B cell (primary cell): ENCODE results near the gene PHC2. TPM values are rescaled to one million over a fixed set of nuclear protein-coding genes. Genes with fewer than 3 reads are reported as not detected.
A peak's percentile ranks its signal among the peaks of the same experiment; 100 is the strongest.

ENCODE experiments used
- ATAC-seq: fragments of 200-7000 bp; cut with Tn5 transposase; one replicate; pipeline ENCODE4 v1.10.0; 2021; ENCODE audit warnings: low read depth, mild to moderate bottlenecking, moderate number of reproducible peaks, moderate library complexity
- CTCF ChIA-PET: fragments of 350-600 bp; sonication (Branson Sonifier 250); formaldehyde crosslinking; loops from one replicate; lab custom pipeline; 2021; ENCODE audit warnings: antibody characterized with exemption, inconsistent platforms; lab: Charles Lee
- POLR2A ChIA-PET: fragments of 350-600 bp; sonication (Branson Sonifier 250); formaldehyde crosslinking; loops from one replicate; lab custom pipeline; 2021; ENCODE audit warnings: antibody characterized with exemption; lab: Charles Lee
- DNase-seq: peaks from one replicate; pipeline ENCODE4 v3.0.0; 2013
- H2AFZ ChIP-seq: 2 replicates; pipeline ENCODE4 v1.6.1; 2012; ENCODE audit warnings: mild to moderate bottlenecking, low read depth, low read length; ENCODE audit not compliant: insufficient read depth, poor library complexity, severe bottlenecking
- H3K27ac ChIP-seq, 2 donors: 1 replicate in 1 of 2; 2 replicates in 1 of 2; pipeline ENCODE4 v1.5.1; 2012 to 2013; ENCODE audit warnings: low read length in 2 of 2, mild to moderate bottlenecking in 2 of 2, moderate library complexity in 1 of 2
- H3K27me3 ChIP-seq, 4 experiments: fragments of 200-600 bp in 1 of 4; sonication (generic) in 1 of 4; replicated peaks in 1 of 4; 1 replicate in 2 of 4; 2 replicates in 2 of 4; pipeline versions ENCODE4 v1.6.1 to v1.7.0; 2013 to 2016; ENCODE audit warnings: low read length in 3 of 4, mild to moderate bottlenecking in 2 of 4, mixed read lengths in 1 of 4, moderate library complexity in 1 of 4; ENCODE audit not compliant: insufficient read depth in 4 of 4, control insufficient read depth in 3 of 4; ENCODE audit errors: control extremely low read depth in 1 of 4
- H3K36me3 ChIP-seq, 2 experiments: replicated peaks in 1 of 2; 1 replicate in 1 of 2; 2 replicates in 1 of 2; pipeline versions ENCODE4 v1.6.1 to v1.7.1; 2013; ENCODE audit warnings: low read length in 1 of 2; ENCODE audit not compliant: insufficient read depth in 2 of 2, control insufficient read depth in 1 of 2; ENCODE audit errors: control extremely low read depth in 1 of 2, extremely low read depth in 1 of 2
- H3K4me1 ChIP-seq, 2 donors: fragments of 200-600 bp in 1 of 2; sonication (generic) in 1 of 2; 1 replicate in 1 of 2; 2 replicates in 1 of 2; pipeline versions ENCODE4 v1.5.1 to v1.6.1; 2013 to 2017; ENCODE audit warnings: low read length in 2 of 2; ENCODE audit not compliant: control insufficient read depth in 2 of 2, insufficient read depth in 2 of 2
- H3K4me2 ChIP-seq: replicated peaks from 2 replicates; pipeline ENCODE3; 2012; ENCODE audit warnings: mild to moderate bottlenecking, low read depth, low read length; ENCODE audit not compliant: poor library complexity, severe bottlenecking
- H3K4me3 ChIP-seq, 5 experiments: fragments of 200-600 bp in 1 of 5; sonication (generic) in 1 of 5; 1 replicate in 3 of 5; 2 replicates in 2 of 5; pipeline versions ENCODE4 v1.5.1 to v1.7.0; 2011 to 2016; ENCODE audit warnings: low read length in 4 of 5, mild to moderate bottlenecking in 4 of 5, low read depth in 2 of 5, control low read depth in 1 of 5, moderate library complexity in 1 of 5; ENCODE audit not compliant: insufficient read depth in 1 of 5; ENCODE audit errors: control extremely low read depth in 1 of 5, extremely low read depth in 1 of 5
- H3K79me2 ChIP-seq: fragments of 200-600 bp; sonication (generic); one replicate; pipeline ENCODE4 v1.6.0; 2016; ENCODE audit warnings: low read length; ENCODE audit not compliant: control insufficient read depth, insufficient read depth
- H3K9ac ChIP-seq: fragments of 200-600 bp; sonication (generic); 2 replicates; pipeline ENCODE4 v1.6.1; 2017; ENCODE audit warnings: mild to moderate bottlenecking, low read length, moderate library complexity
- H3K9me3 ChIP-seq, 3 donors: one replicate each; pipeline versions ENCODE4 v1.6.1 to v1.7.1; 2013; ENCODE audit warnings: low read length in 2 of 3; ENCODE audit not compliant: control insufficient read depth in 2 of 3, insufficient read depth in 1 of 3; ENCODE audit errors: control extremely low read depth in 1 of 3
- H4K20me1 ChIP-seq: 2 replicates; pipeline ENCODE4 v1.6.0; 2012; ENCODE audit warnings: mild to moderate bottlenecking, low read length; ENCODE audit not compliant: insufficient read depth, control insufficient read depth, poor library complexity, severe bottlenecking
- H3K27ac Mint-ChIP-seq: one replicate; pipeline ENCODE4 v1.8.0; 2021; ENCODE audit warnings: mixed read lengths
- H3K27me3 Mint-ChIP-seq: one replicate; pipeline ENCODE4 v1.8.0; 2021; ENCODE audit warnings: mixed read lengths
- H3K4me1 Mint-ChIP-seq: one replicate; pipeline ENCODE4 v1.8.0; 2021; ENCODE audit warnings: mixed read lengths
- H3K4me3 Mint-ChIP-seq: one replicate; pipeline ENCODE4 v1.8.0; 2021; ENCODE audit warnings: mixed read lengths
- H3K9me3 Mint-ChIP-seq: one replicate; pipeline ENCODE4 v1.8.0; 2022; ENCODE audit warnings: mixed read lengths; ENCODE audit not compliant: insufficient read depth
- EZH2 ChIP-seq: IDR thresholded peaks from 2 replicates; pipeline ENCODE4 v1.6.1; 2012; ENCODE audit warnings: borderline replicate concordance, low read depth, mild to moderate bottlenecking, moderate library complexity, low read length; ENCODE audit not compliant: insufficient read depth, poor library complexity, severe bottlenecking
- WGBS: methylation state at CpG from one replicate; pipeline ENCODE4 v1.1.5; 2013; ENCODE audit warnings: missing lambda C conversion rate; ENCODE audit not compliant: insufficient coverage; 5-methylcytosine and 5-hydroxymethylcytosine counted together
- intact Hi-C: fragments of 100-400 bp; cut with micrococcal nuclease; formaldehyde crosslinking; loops from one replicate; pipeline ENCODE4 v1.10.0; 2022
- polyA plus RNA-seq: library from polyadenylated mRNA; depleted of rRNA; stranded (reverse); fragments of >200 nt; gene quantifications from 2 replicates; pipeline ENCODE4 v1.2.3, GENCODE V29; 2012
- total RNA-seq, 2 donors: library from RNA; stranded (reverse); fragments of 120-200 nt in 1 of 2; gene quantifications; 1 replicate in 1 of 2; 2 replicates in 1 of 2; pipeline versions ENCODE4 v1.2.3 to v1.2.4, GENCODE V29; 2013 to 2022
- TF ChIP-seq, protein P1 (sequence below): fragments of 200-600 bp; IDR thresholded peaks from one replicate; pipeline ENCODE4 v1.8.0; 2022; ENCODE audit warnings: antibody characterized with exemption, mild to moderate bottlenecking

PHC2 gene
- total and polyA plus RNA-seq, 2 donors (not counting 1 experiment from before 2014, with no cell fraction given): 23.1 to 23.4 TPM

DNA sequence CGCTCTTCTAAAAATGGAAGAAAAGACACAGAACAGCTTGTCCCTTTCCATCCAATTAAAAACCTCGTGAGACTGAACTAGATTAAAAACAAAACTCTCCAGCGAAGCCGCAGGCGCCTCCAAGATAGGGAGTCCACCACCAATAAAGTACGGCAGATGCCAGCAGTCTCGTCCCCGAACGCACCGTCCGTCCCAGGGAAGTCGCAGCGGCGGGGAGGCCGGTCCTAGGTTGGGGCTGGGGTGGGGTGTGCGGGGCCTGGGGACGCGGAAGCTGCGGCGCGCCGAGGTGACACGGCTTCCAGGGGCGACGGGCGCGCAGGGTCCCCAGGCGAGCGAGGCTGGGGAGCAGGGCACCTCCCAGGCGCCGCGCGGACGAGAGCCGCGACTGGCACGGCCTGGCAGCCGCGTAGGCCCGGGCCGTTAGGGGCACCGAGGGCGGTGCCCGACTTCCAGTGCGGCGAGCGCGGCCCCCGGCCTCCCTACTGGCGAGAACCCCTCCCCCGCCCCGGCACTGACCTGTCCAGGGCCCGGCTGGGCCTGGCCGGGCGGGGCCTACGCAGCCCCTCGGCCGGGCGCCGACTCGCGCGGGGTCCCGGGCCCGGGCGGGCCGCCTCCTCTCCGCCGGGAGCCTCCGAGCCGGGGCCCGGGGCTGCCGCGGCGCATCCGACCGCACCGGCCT is 81.7 kb downstream of the PHC2 start:
- Histone ChIP-seq H3K4me3 (peak overlapping the region; percentile 43 to 92 (median 69)), H3K9me3 (no peaks in the 10 kb centered on the region), H3K9ac (peak overlapping the region; percentile 70), H3K79me2 (peaks cover 49% of the 10 kb centered on the region), H3K27ac (peak overlapping the region in 1 of 2 donors; percentile 54), H3K36me3 (peaks cover 0 to 2% of the 10 kb centered on the region in 2 experiments), H3K4me1 (peaks cover 16 to 20% of the 10 kb centered on the region in 2 donors), H4K20me1 (peaks cover 22% of the 10 kb centered on the region), H3K27me3 (peaks cover 0 to 3% (median 0%) of the 10 kb centered on the region in 4 experiments), H2AFZ (peak overlapping the region; percentile 59), H3K4me2 (peak overlapping the region; percentile 94)
- POLR2A ChIA-PET: no interaction called here
- Mint-ChIP-seq H3K27ac (peak overlapping the region; percentile 89), H3K27me3 (no peaks in the 10 kb centered on the region), H3K9me3 (no peaks in the 10 kb centered on the region), H3K4me3 (peak overlapping the region; percentile 92), H3K4me1 (peaks cover 37% of the 10 kb centered on the region)
- CTCF ChIA-PET: interaction anchor here (0.8 to 2.3 kb wide), 2 partner anchors 18 to 222 kb away, joined by 3 to 10 read pairs; no protein-coding TSS in a partner anchor
- under 1% methylated on average over 78 of the region's 78 CpGs for WGBS
- TF ChIP-seq EZH2: no peak
- TF ChIP-seq, protein P1, sequence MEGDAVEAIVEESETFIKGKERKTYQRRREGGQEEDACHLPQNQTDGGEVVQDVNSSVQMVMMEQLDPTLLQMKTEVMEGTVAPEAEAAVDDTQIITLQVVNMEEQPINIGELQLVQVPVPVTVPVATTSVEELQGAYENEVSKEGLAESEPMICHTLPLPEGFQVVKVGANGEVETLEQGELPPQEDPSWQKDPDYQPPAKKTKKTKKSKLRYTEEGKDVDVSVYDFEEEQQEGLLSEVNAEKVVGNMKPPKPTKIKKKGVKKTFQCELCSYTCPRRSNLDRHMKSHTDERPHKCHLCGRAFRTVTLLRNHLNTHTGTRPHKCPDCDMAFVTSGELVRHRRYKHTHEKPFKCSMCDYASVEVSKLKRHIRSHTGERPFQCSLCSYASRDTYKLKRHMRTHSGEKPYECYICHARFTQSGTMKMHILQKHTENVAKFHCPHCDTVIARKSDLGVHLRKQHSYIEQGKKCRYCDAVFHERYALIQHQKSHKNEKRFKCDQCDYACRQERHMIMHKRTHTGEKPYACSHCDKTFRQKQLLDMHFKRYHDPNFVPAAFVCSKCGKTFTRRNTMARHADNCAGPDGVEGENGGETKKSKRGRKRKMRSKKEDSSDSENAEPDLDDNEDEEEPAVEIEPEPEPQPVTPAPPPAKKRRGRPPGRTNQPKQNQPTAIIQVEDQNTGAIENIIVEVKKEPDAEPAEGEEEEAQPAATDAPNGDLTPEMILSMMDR: no peak
- intact Hi-C loops: loop anchor here (1.0 kb wide), 1 partner anchor 94 kb away; no protein-coding TSS in a partner anchor
- DNase-seq (peak; percentile 69), ATAC-seq (peak; percentile 26)

DNA sequence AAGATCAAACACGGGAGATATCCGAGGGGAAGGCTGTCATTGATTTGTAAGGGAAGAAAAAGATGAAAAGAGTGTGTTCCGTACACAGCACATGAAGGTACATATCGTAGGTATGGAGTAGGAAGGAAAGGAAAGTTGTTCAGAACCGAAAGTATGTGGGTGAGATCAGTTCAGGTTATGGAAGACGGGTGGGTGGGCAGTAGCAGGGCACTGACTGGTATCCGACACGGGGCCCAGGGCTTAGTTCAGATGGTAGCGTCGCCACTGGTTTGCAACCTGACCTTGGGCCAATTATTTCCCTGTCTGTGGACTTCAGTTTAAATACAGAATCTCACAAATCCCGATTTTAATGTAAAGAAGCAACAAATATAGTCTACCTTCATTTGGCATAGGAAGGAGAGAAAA is 82.2 kb downstream of the PHC2 start:
- TF ChIP-seq EZH2: no peak
- TF ChIP-seq, protein P1: no peak
- H3K9ac ChIP-seq: peak overlapping the region; percentile 70
- Mint-ChIP-seq H3K27me3 (no peaks in the 10 kb centered on the region), H3K27ac (peak overlapping the region; percentile 89), H3K9me3 (no peaks in the 10 kb centered on the region), H3K4me1 (peaks cover 37% of the 10 kb centered on the region), H3K4me3 (peak overlapping the region; percentile 92)
- H3K27me3 ChIP-seq: peaks cover 0 to 3% (median 0%) of the 10 kb centered on the region in 4 experiments
- peaks cover 51% of the 10 kb centered on the region for H3K79me2 ChIP-seq
- intact Hi-C loops: loop anchor here (1.0 kb wide), 1 partner anchor 93 kb away; no protein-coding TSS in a partner anchor
- WGBS: 9% methylated on average over 6 of the region's 11 CpGs
- H3K4me3 ChIP-seq: peak overlapping the region; percentile 43 to 92 (median 69)
- H2AFZ ChIP-seq: peak overlapping the region; percentile 59
- ATAC-seq (no peak), DNase-seq (peak; percentile 36)
- peaks cover 16 to 20% of the 10 kb centered on the region in 2 donors for H3K4me1 ChIP-seq
- CTCF ChIA-PET: interaction anchor here (0.8 kb wide), 1 partner anchor 222 kb away, joined by 3 read pairs; no protein-coding TSS in a partner anchor
- H3K27ac ChIP-seq: peak overlapping the region in 1 of 2 donors; percentile 54
- POLR2A ChIA-PET: no interaction called here
- H4K20me1 ChIP-seq: peaks cover 28% of the 10 kb centered on the region
- H3K36me3 ChIP-seq: peaks cover 0 to 2% of the 10 kb centered on the region in 2 experiments
- H3K9me3 ChIP-seq: no peaks in the 10 kb centered on the region
- peak overlapping the region; percentile 94 for H3K4me2 ChIP-seq
